IMR-90 (cell line): ENCODE measurements around the gene SLC6A20. TPM values are rescaled to one million over a fixed set of nuclear protein-coding genes. Genes with fewer than 3 reads are reported as not detected.

Experiments
- ATAC-seq: fragments of 200-7000 bp; cut with Tn5 transposase; 2 replicates; pipeline ENCODE4 v1.9.1; 2020; ENCODE audit warnings: low read depth, mild to moderate bottlenecking, moderate library complexity
- BruUV-seq: library from RNA; stranded (reverse); fragments of 400-500 nt; replicated peaks from 2 replicates; lab custom pipeline; 2021; lab: Mats Ljungman, UMichigan
- CTCF ChIA-PET: fragments of 300-600 bp; formaldehyde crosslinking; extraction: SDS; loops from one replicate; lab custom pipeline; 2021; ENCODE audit warnings: antibody characterized with exemption; lab: Yijun Ruan, JAX
- POLR2A ChIA-PET: fragments of 300-600 bp; sonication (Branson Sonifier 250); formaldehyde crosslinking; loops from one replicate; lab custom pipeline; 2022; ENCODE audit warnings: antibody characterized with exemption; ENCODE audit not compliant: unreplicated experiment; lab: Charles Lee
- DNase-seq: peaks from one replicate; pipeline ENCODE4 v3.0.0; 2013
- H2AFZ ChIP-seq: replicated peaks from 2 replicates; pipeline ENCODE3; 2013; ENCODE audit warnings: low read length, mild to moderate bottlenecking; ENCODE audit not compliant: poor library complexity
- H2AK5ac ChIP-seq: 2 replicates; pipeline ENCODE4 v1.6.1; 2013; ENCODE audit warnings: low read depth, low read length, inconsistent platforms
- H2AK9ac ChIP-seq: replicated peaks from 2 replicates; pipeline ENCODE3; 2013; ENCODE audit warnings: mild to moderate bottlenecking, low read depth, low read length, moderate library complexity; ENCODE audit not compliant: poor library complexity
- H2BK120ac ChIP-seq: 2 replicates; pipeline ENCODE4 v1.6.1; 2013; ENCODE audit warnings: low read depth, low read length, inconsistent platforms
- H2BK15ac ChIP-seq: 3 replicates; pipeline ENCODE4 v1.6.1; 2013; ENCODE audit warnings: low read depth, low read length, inconsistent platforms
- H2BK20ac ChIP-seq: 2 replicates; pipeline ENCODE4 v1.6.1; 2013; ENCODE audit warnings: low read depth, mild to moderate bottlenecking, inconsistent platforms, low read length, moderate library complexity
- H2BK5ac ChIP-seq: 2 replicates; pipeline ENCODE4 v1.6.1; 2013; ENCODE audit warnings: mild to moderate bottlenecking, low read depth, low read length, inconsistent platforms; ENCODE audit not compliant: poor library complexity, severe bottlenecking
- H3K14ac ChIP-seq: replicated peaks from 2 replicates; pipeline ENCODE4 v1.6.1; 2013; ENCODE audit warnings: low read depth, low read length, inconsistent platforms
- H3K18ac ChIP-seq: 2 replicates; pipeline ENCODE4 v1.6.1; 2013; ENCODE audit warnings: low read depth, low read length, control low read depth
- H3K23ac ChIP-seq: 2 replicates; pipeline ENCODE4 v1.6.1; 2013; ENCODE audit warnings: low read depth, low read length, inconsistent platforms
- H3K27ac ChIP-seq: 2 replicates; pipeline ENCODE4 v1.5.1; 2013; ENCODE audit warnings: mild to moderate bottlenecking, control low read depth, low read length; ENCODE audit not compliant: insufficient read depth
- H3K27me3 ChIP-seq: 2 replicates; pipeline ENCODE4 v1.6.1; 2013; ENCODE audit warnings: low read length; ENCODE audit not compliant: control insufficient read depth, insufficient read depth
- H3K36me3 ChIP-seq: 2 replicates; pipeline ENCODE4 v1.6.1; 2013; ENCODE audit warnings: low read length, mixed read lengths; ENCODE audit not compliant: control insufficient read depth, insufficient read depth
- H3K4ac ChIP-seq: 2 replicates; pipeline ENCODE4 v1.6.1; 2013; ENCODE audit warnings: low read depth, low read length, inconsistent platforms
- H3K4me1 ChIP-seq: 2 replicates; pipeline ENCODE4 v1.6.1; 2013; ENCODE audit warnings: low read length, mixed read lengths; ENCODE audit not compliant: control insufficient read depth, insufficient read depth
- H3K4me2 ChIP-seq: 2 replicates; pipeline ENCODE4 v1.6.1; 2013; ENCODE audit warnings: low read depth, mild to moderate bottlenecking, control low read depth, low read length, moderate library complexity
- H3K4me3 ChIP-seq: 2 replicates; pipeline ENCODE4 v1.5.1; 2013; ENCODE audit warnings: low read depth, mild to moderate bottlenecking, control low read depth, low read length, moderate library complexity; ENCODE audit not compliant: insufficient read depth
- H3K56ac ChIP-seq: 2 replicates; pipeline ENCODE4 v1.6.1; 2013; ENCODE audit warnings: low read length, inconsistent platforms; ENCODE audit not compliant: insufficient read depth; ENCODE audit errors: extremely low read depth
- H3K79me1 ChIP-seq, 2 experiments: 2 replicates each; pipeline ENCODE4 v1.6.1; 2013; ENCODE audit warnings: low read length in 2 of 2, inconsistent platforms in 1 of 2, low read depth in 1 of 2
- H3K9ac ChIP-seq: 2 replicates; pipeline ENCODE4 v1.6.1; 2013; ENCODE audit warnings: low read depth, low read length, control low read depth
- H3K9me1 ChIP-seq: 2 replicates; pipeline ENCODE4 v1.6.1; 2013; ENCODE audit warnings: low read length, inconsistent platforms; ENCODE audit not compliant: insufficient read depth
- H3K9me3 ChIP-seq: 2 replicates; pipeline ENCODE4 v1.6.1; 2013; ENCODE audit warnings: low read length; ENCODE audit not compliant: control insufficient read depth, insufficient read depth
- H4K20me1 ChIP-seq: 2 replicates; pipeline ENCODE4 v1.6.1; 2013; ENCODE audit warnings: low read length, inconsistent platforms; ENCODE audit not compliant: insufficient read depth
- H4K5ac ChIP-seq: 2 replicates; pipeline ENCODE4 v1.6.1; 2013; ENCODE audit warnings: mild to moderate bottlenecking, low read depth, low read length, control low read depth
- H4K8ac ChIP-seq, 2 experiments: 2 replicates each; pipeline ENCODE4 v1.6.1; 2013; ENCODE audit warnings: low read depth in 2 of 2, low read length in 2 of 2, control low read depth in 1 of 2, inconsistent platforms in 1 of 2
- H4K91ac ChIP-seq: 2 replicates; pipeline ENCODE4 v1.6.1; 2013; ENCODE audit warnings: low read depth, low read length, inconsistent platforms; ENCODE audit not compliant: insufficient read depth
- BHLHE40 ChIP-seq: fragments of 150-350 bp; IDR thresholded peaks from 2 replicates; pipeline ENCODE4 v1.6.1; 2016; ENCODE audit warnings: mild to moderate bottlenecking, low read depth, low read length
- CEBPB ChIP-seq: IDR thresholded peaks from 2 replicates; pipeline ENCODE4 v1.6.1; 2012; ENCODE audit warnings: low read depth, low read length, improper control_type of control experiment
- CHD1 ChIP-seq: IDR thresholded peaks from 2 replicates; pipeline ENCODE4 v1.6.1; 2012; ENCODE audit warnings: low read depth, low read length, improper control_type of control experiment
- CTCF ChIP-seq: conservative IDR thresholded peaks from 2 replicates; pipeline ENCODE4 v1.5.1; 2012; ENCODE audit warnings: mild to moderate bottlenecking, low read depth, low read length, improper control_type of control experiment
- ELK1 ChIP-seq: fragments of 150-350 bp; IDR thresholded peaks from 2 replicates; pipeline ENCODE4 v1.6.1; 2016; ENCODE audit warnings: low read depth, mild to moderate bottlenecking, low read length, moderate library complexity, borderline replicate concordance
- FOS ChIP-seq: fragments of 150-350 bp; IDR thresholded peaks from 2 replicates; pipeline ENCODE4 v1.6.1; 2016; ENCODE audit warnings: low read depth, low read length
- MAFK ChIP-seq: IDR thresholded peaks from 2 replicates; pipeline ENCODE4 v1.6.1; 2012; ENCODE audit warnings: low read depth, low read length, improper control_type of control experiment
- MAZ ChIP-seq: IDR thresholded peaks from 2 replicates; pipeline ENCODE4 v1.6.1; 2012; ENCODE audit warnings: low read depth, mild to moderate bottlenecking, low read length, improper control_type of control experiment, moderate library complexity, borderline replicate concordance
- MXI1 ChIP-seq: IDR thresholded peaks from 2 replicates; pipeline ENCODE4 v1.6.1; 2012; ENCODE audit warnings: low read depth, mild to moderate bottlenecking, low read length, moderate library complexity, borderline replicate concordance
- NFE2L2 ChIP-seq: fragments of 150-350 bp; IDR thresholded peaks from 2 replicates; pipeline ENCODE4 v1.6.1; 2016; ENCODE audit warnings: low read depth, mild to moderate bottlenecking, low read length
- POLR2A ChIP-seq: IDR thresholded peaks from 2 replicates; pipeline ENCODE4 v1.6.1; 2012; ENCODE audit warnings: mild to moderate bottlenecking, low read depth, low read length
- RAD21 ChIP-seq: IDR thresholded peaks from 2 replicates; pipeline ENCODE4 v1.6.1; 2012; ENCODE audit warnings: low read length, improper control_type of control experiment
- SMC3 ChIP-seq: fragments of 150-350 bp; IDR thresholded peaks from 2 replicates; pipeline ENCODE4 v1.6.1; 2016; ENCODE audit warnings: low read depth, mild to moderate bottlenecking, antibody characterized with exemption, low read length, moderate library complexity
- USF2 ChIP-seq: fragments of 150-350 bp; IDR thresholded peaks from 2 replicates; pipeline ENCODE4 v1.6.1; 2017; ENCODE audit warnings: mild to moderate bottlenecking, antibody characterized with exemption, low read length, low read depth
- WGBS, 2 experiments: methylation state at CpG; one replicate each; pipeline versions ENCODE4 v1.1.5 to v1.1.7; 2013; ENCODE audit warnings: missing lambda C conversion rate in 2 of 2; ENCODE audit not compliant: insufficient read length in 1 of 2; ENCODE audit errors: extremely low coverage in 2 of 2; 5-methylcytosine and 5-hydroxymethylcytosine counted together
- dilution Hi-C: fragments of 300-500 bp; cut with HindIII; formaldehyde crosslinking; loops from one replicate; pipeline ENCODE4 v1.14.3; 2018; ENCODE audit warnings: low sequenced_read_pairs; ENCODE audit not compliant: unreplicated experiment
- in situ Hi-C: fragments of 300-500 bp; cut with MboI; formaldehyde crosslinking; loops from 3 replicates; pipeline ENCODE4 v1.14.3; 2019; ENCODE audit warnings: low sequenced_read_pairs, inconsistent platforms, mixed read lengths
- intact Hi-C: fragments of 100-400 bp; cut with micrococcal nuclease; formaldehyde crosslinking; loops from 2 replicates; pipeline ENCODE4 v1.10.0; 2022
- polyA plus RNA-seq, 3 experiments: library from polyadenylated mRNA; depleted of rRNA; stranded (reverse); fragments of >200 nt; gene quantifications; 2 replicates each; pipeline ENCODE4 v1.2.3, GENCODE V29; 2012; ENCODE audit warnings: low replicate concordance in 1 of 3
- total RNA-seq: library from RNA; depleted of rRNA; stranded (reverse); fragments of >200 nt; gene quantifications from 2 replicates; pipeline ENCODE4 v1.2.3, GENCODE V29; 2012

SLC6A20 gene
- total and polyA plus RNA-seq, 2 of the 4 experiments (the other 2 are of a cell fraction), result not detected

- no peak for TF ChIP-seq MXI1
Measured at GRCh38 chr3:45796902-45797637, 734 bp upstream of the SLC6A20 start (continued).

- Histone ChIP-seq H3K4me1 (peaks cover 5% of the 10 kb centered on the region; the same call in 1 of the 2 replicates), H2BK120ac (no peak overlapping the region), H2BK15ac (no peak overlapping the region), H3K9ac (no peak overlapping the region), H3K23ac (peak overlapping the region; percentile 54; the same call in 1 of the 2 replicates), H3K18ac (no peak overlapping the region), H3K9me1 (no peaks in the 10 kb centered on the region), H3K4ac (no peak overlapping the region), H3K56ac (no peak overlapping the region), H3K14ac (no peak overlapping the region), H2AK9ac (no peak overlapping the region), H3K4me2 (no peak overlapping the region), H2AK5ac (no peak overlapping the region), H3K36me3 (no peaks in the 10 kb centered on the region), H3K27ac (no peak overlapping the region), H2BK20ac (no peak overlapping the region), H4K5ac (no peak overlapping the region), H4K8ac (no peak overlapping the region), H4K20me1 (no peaks in the 10 kb centered on the region; the same call in none of the 2 replicates), H3K79me1 (no peaks in the 10 kb centered on the region), H3K27me3 (peaks cover 86% of the 10 kb centered on the region), H3K4me3 (no peak overlapping the region), H3K9me3 (peaks cover 3% of the 10 kb centered on the region; the same call in 1 of the 2 replicates), H2BK5ac (no peak overlapping the region), H4K91ac (no peak overlapping the region), H2AFZ (no peak overlapping the region)
- BruUV-seq, result no TSS peak
- in situ Hi-C loops, result no loop called here
- DNase-seq (peak; percentile 4), ATAC-seq (no peak)
- dilution Hi-C loops, result no loop called here
- ChIA-PET POLR2A (no interaction called here), CTCF (no interaction called here)
- no CpG with 5 or more reads among the region's 14 CpGs for WGBS, 2 experiments
- intact Hi-C loops, result no loop called here
- TF ChIP-seq CHD1 (no peak), ELK1 (no peak), CTCF (no peak), USF2 (no peak), MAFK (no peak), NFE2L2 (no peak), SMC3 (no peak), RAD21 (no peak), POLR2A (no peak), FOS (no peak), CEBPB (no peak), BHLHE40 (no peak), MAZ (no peak)
Measured at GRCh38 chr3:45795509-45795881, 841 bp downstream of the SLC6A20 start.
